Measurements from ENCODE around the gene PGM2L1. TPM values are rescaled to one million over a fixed set of nuclear protein-coding genes. Genes with fewer than 3 reads are reported as not detected.
"Not testable (repeated sequence)": the region's sequence is repeated elsewhere in the genome, so short reads cannot be mapped to it uniquely, and the experiment has no call there.

PGM2L1 gene
- total RNA-seq, 1 donor from 2014 or later = 97.2 TPM

GRCh38 chr11:74417379-74417804 is 19.2 kb upstream of the PGM2L1 start:
- Mint-ChIP-seq H3K27ac (ENCODE audit: unreplicated experiment) (no peak overlapping the region), H3K27me3 (ENCODE audit: unreplicated experiment) (no peaks in the 10 kb centered on the region), H3K36me3 (ENCODE audit: unreplicated experiment) (no peaks in the 10 kb centered on the region), H3K4me3 (ENCODE audit: unreplicated experiment) (no peak overlapping the region), H3K4me1 (ENCODE audit: low read depth, unreplicated experiment) (no peaks in the 10 kb centered on the region), H3K9me3 (ENCODE audit: unreplicated experiment) (no peaks in the 10 kb centered on the region)
- no peak for DNase-seq
- TF ChIP-seq CTCF (IDR thresholded peaks at IDR 0.05; ENCODE audit: partially characterized antibody, unreplicated experiment) = no peak

- not testable (repeated sequence) for DNase-seq; H3K36me3 Mint-ChIP-seq (ENCODE audit: unreplicated experiment); H3K27me3 Mint-ChIP-seq (ENCODE audit: unreplicated experiment); H3K4me3 Mint-ChIP-seq (ENCODE audit: unreplicated experiment); H3K27ac Mint-ChIP-seq (ENCODE audit: unreplicated experiment); H3K4me1 Mint-ChIP-seq (ENCODE audit: low read depth, unreplicated experiment); H3K9me3 Mint-ChIP-seq (ENCODE audit: unreplicated experiment)
Measured at GRCh38 chr11:74416974-74417373, 18.7 kb upstream of the PGM2L1 start.

GRCh38 chr11:74412733-74413359 is 14.6 kb upstream of the PGM2L1 start:
- no peaks in the 10 kb centered on the region for H3K36me3 Mint-ChIP-seq (ENCODE audit: unreplicated experiment)
- no peak for DNase-seq
- no peaks in the 10 kb centered on the region for H3K9me3 Mint-ChIP-seq (ENCODE audit: unreplicated experiment)
- H3K27me3 Mint-ChIP-seq (ENCODE audit: unreplicated experiment) = no peaks in the 10 kb centered on the region
- H3K27ac Mint-ChIP-seq (ENCODE audit: unreplicated experiment) = no peak overlapping the region
- TF ChIP-seq CTCF (IDR thresholded peaks at IDR 0.05; ENCODE audit: partially characterized antibody, unreplicated experiment) = no peak
- no peak overlapping the region for H3K4me3 Mint-ChIP-seq (ENCODE audit: unreplicated experiment)
- no peaks in the 10 kb centered on the region for H3K4me1 Mint-ChIP-seq (ENCODE audit: low read depth, unreplicated experiment)

GRCh38 chr11:74412321-74412720 is 14.1 kb upstream of the PGM2L1 start:
- TF ChIP-seq CTCF (IDR thresholded peaks at IDR 0.05; ENCODE audit: partially characterized antibody, unreplicated experiment) = no peak
- no peak for DNase-seq
- no peak overlapping the region for H3K4me3 Mint-ChIP-seq (ENCODE audit: unreplicated experiment)
- no peaks in the 10 kb centered on the region for H3K36me3 Mint-ChIP-seq (ENCODE audit: unreplicated experiment)
- no peaks in the 10 kb centered on the region for H3K27me3 Mint-ChIP-seq (ENCODE audit: unreplicated experiment)
- H3K9me3 Mint-ChIP-seq (ENCODE audit: unreplicated experiment) = no peaks in the 10 kb centered on the region
- H3K4me1 Mint-ChIP-seq (ENCODE audit: low read depth, unreplicated experiment) = peaks cover under 1% of the 10 kb centered on the region
- no peak overlapping the region for H3K27ac Mint-ChIP-seq (ENCODE audit: unreplicated experiment)

GRCh38 chr11:74409633-74410032 is 11.4 kb upstream of the PGM2L1 start:
- H3K27ac Mint-ChIP-seq (ENCODE audit: unreplicated experiment) = no peak overlapping the region
- H3K4me3 Mint-ChIP-seq (ENCODE audit: unreplicated experiment) = no peak overlapping the region
- no peaks in the 10 kb centered on the region for H3K36me3 Mint-ChIP-seq (ENCODE audit: unreplicated experiment)
- H3K27me3 Mint-ChIP-seq (ENCODE audit: unreplicated experiment) = peaks cover 2% of the 10 kb centered on the region
- DNase-seq = no peak
- H3K4me1 Mint-ChIP-seq (ENCODE audit: low read depth, unreplicated experiment) = peaks cover 6% of the 10 kb centered on the region
- TF ChIP-seq CTCF (IDR thresholded peaks at IDR 0.05; ENCODE audit: partially characterized antibody, unreplicated experiment) = no peak
- no peaks in the 10 kb centered on the region for H3K9me3 Mint-ChIP-seq (ENCODE audit: unreplicated experiment)
